ENCODE measurements around the gene ALG3. TPM values are rescaled to one million over a fixed set of nuclear protein-coding genes. Genes with fewer than 3 reads are reported as not detected.

ALG3 gene
- total and polyA plus RNA-seq, 9 donors = 17.8 to 42.0 (median 23.0) TPM

GRCh38 chr3:184222521-184222920 lies 26.2 kb downstream of the ALG3 start:
- TF ChIP-seq POLR2A (IDR thresholded peaks at IDR 0.05) (no peak), EP300 (IDR thresholded peaks at IDR 0.05) (no peak)
- TF ChIP-seq, protein P1, sequence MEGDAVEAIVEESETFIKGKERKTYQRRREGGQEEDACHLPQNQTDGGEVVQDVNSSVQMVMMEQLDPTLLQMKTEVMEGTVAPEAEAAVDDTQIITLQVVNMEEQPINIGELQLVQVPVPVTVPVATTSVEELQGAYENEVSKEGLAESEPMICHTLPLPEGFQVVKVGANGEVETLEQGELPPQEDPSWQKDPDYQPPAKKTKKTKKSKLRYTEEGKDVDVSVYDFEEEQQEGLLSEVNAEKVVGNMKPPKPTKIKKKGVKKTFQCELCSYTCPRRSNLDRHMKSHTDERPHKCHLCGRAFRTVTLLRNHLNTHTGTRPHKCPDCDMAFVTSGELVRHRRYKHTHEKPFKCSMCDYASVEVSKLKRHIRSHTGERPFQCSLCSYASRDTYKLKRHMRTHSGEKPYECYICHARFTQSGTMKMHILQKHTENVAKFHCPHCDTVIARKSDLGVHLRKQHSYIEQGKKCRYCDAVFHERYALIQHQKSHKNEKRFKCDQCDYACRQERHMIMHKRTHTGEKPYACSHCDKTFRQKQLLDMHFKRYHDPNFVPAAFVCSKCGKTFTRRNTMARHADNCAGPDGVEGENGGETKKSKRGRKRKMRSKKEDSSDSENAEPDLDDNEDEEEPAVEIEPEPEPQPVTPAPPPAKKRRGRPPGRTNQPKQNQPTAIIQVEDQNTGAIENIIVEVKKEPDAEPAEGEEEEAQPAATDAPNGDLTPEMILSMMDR (IDR thresholded peaks at IDR 0.05) = no peak
- Histone ChIP-seq H3K9me3 (no peaks in the 10 kb centered on the region), H3K27me3 (no peaks in the 10 kb centered on the region), H3K27ac (no peak overlapping the region), H3K36me3 (no peaks in the 10 kb centered on the region), H3K4me3 (no peak overlapping the region), H3K4me1 (ENCODE audit: insufficient read depth) (no peaks in the 10 kb centered on the region)
- no peak for DNase-seq
- WGBS, 3 donors = 72 to 84% (median 76%) methylated on average over 3 of the region's 3 CpGs
- intact Hi-C loops (cut with DNase I) = no loop called here

DNA sequence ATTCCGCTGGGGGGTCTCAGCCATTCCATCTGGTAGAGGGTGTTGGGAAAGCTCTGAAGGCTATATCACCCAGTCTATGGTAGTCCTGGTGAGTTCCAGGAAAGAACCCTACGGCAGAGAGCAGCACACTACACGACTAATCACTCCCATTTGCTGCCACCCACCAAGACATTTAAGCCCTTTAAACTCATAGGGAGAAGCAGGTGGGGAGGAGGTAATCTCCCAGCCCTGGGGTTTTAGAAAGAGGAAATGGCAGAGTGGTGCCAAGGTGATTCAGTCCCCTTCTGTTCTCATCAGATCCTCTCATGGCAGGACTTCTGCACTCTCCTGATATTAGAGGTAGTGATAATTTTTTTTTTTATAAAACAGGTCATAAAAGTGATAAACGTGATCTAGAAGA lies 29.9 kb downstream of the ALG3 start:
- TF ChIP-seq POLR2A (IDR thresholded peaks at IDR 0.05) (no peak), EP300 (IDR thresholded peaks at IDR 0.05) (no peak)
- TF ChIP-seq, protein P1 (IDR thresholded peaks at IDR 0.05) = no peak
- Histone ChIP-seq H3K27me3 (no peaks in the 10 kb centered on the region), H3K9me3 (no peaks in the 10 kb centered on the region), H3K27ac (no peak overlapping the region), H3K4me3 (no peak overlapping the region), H3K4me1 (ENCODE audit: insufficient read depth) (no peaks in the 10 kb centered on the region), H3K36me3 (no peaks in the 10 kb centered on the region)
- intact Hi-C loops (cut with DNase I) = no loop called here
- 49 to 55% (median 51%) methylated on average over 4 of the region's 4 CpGs for WGBS, 3 donors
- DNase-seq = no peak

GRCh38 chr3:184211718-184212117 lies 37.0 kb downstream of the ALG3 start:
- WGBS, 3 donors = 55 to 67% (median 60%) methylated on average over 5 of the region's 5 CpGs
- intact Hi-C loops (cut with DNase I) = no loop called here

GRCh38 chr3:184211297-184211696 lies 37.5 kb downstream of the ALG3 start:
- H3K27ac ChIP-seq = no peak overlapping the region

More at GRCh38 chr3:184211718-184212117, 37.0 kb downstream of the ALG3 start:
- H3K27ac ChIP-seq = no peak overlapping the region
- H3K36me3 ChIP-seq = no peaks in the 10 kb centered on the region
- no peaks in the 10 kb centered on the region for H3K9me3 ChIP-seq
- no peak for DNase-seq
- H3K4me1 ChIP-seq (ENCODE audit: insufficient read depth) = peaks cover 6% of the 10 kb centered on the region
- no peak overlapping the region for H3K4me3 ChIP-seq
- no peaks in the 10 kb centered on the region for H3K27me3 ChIP-seq
- TF ChIP-seq EP300 (IDR thresholded peaks at IDR 0.05) = no peak
- TF ChIP-seq, protein P1 (IDR thresholded peaks at IDR 0.05) = no peak
- TF ChIP-seq POLR2A (IDR thresholded peaks at IDR 0.05) = no peak

More at GRCh38 chr3:184211297-184211696, 37.5 kb downstream of the ALG3 start:
- TF ChIP-seq, protein P1 (IDR thresholded peaks at IDR 0.05) = no peak
- TF ChIP-seq POLR2A (IDR thresholded peaks at IDR 0.05) (no peak), EP300 (IDR thresholded peaks at IDR 0.05) (no peak)
- H3K4me1 ChIP-seq (ENCODE audit: insufficient read depth) = peaks cover 6% of the 10 kb centered on the region
- H3K4me3 ChIP-seq = no peak overlapping the region
- no peaks in the 10 kb centered on the region for H3K27me3 ChIP-seq
- WGBS, 3 donors = 24 to 32% (median 31%) methylated on average over 5 of the region's 5 CpGs
- no peak for DNase-seq
- H3K36me3 ChIP-seq = no peaks in the 10 kb centered on the region
- intact Hi-C loops (cut with DNase I) = no loop called here
- no peaks in the 10 kb centered on the region for H3K9me3 ChIP-seq
